Measurements from ENCODE around the gene KLF15.

Gene KLF15

DNA sequence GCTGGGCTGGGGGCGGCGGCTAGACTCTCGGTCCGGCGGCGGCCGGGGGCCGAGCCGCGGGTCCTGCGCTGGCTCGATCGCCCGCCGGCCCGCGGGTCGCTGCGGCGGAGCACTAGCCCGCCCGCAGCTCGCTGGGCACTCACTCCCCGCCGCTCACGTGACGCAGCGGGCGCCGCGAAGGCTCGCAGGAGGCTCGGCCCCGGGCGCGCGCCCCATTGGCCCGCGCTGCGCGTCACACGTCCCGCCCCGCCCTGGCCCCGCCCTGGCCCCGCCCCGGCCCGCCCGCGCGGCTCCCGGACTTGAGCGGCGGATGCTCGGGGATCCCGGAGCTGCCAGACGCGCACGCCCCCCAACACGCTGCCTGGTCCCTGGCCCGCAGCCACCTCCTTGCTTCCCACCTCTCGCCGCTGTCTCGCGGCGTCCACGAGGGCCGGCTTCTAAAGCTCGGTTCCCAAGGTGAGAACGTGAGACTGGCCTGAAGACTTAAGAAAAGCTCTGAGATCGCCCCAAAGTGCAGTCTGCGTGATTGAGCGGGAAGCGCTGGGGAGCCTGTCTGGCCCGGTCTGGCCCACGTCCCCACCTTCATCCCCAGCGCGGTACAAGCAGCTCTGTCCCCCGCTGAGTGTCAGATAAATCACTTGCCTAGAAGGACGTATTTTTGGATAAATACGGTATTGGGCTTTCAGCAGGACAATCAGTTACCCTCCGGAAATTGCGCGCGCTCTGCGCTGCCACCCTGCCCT lies at the start of gene KLF15:
TSS of gene KLF15 (minus strand) at position 114 of the 743 bp plus-strand sequence. CDS start 4,486 bp downstream, outside the sequence.
- TF ChIP-seq MAX (IDR thresholded peaks at IDR 0.05; ENCODE audit: low read depth, low read length) (peak; percentile 71), CTCF (IDR thresholded peaks at IDR 0.05; ENCODE audit: low read depth, low read length) (no peak)
- DNase-seq (ENCODE audit: low read depth) = peak; percentile 85
- peak within 1 kb of the TSS; percentile 53 for H3K4me3 ChIP-seq (ENCODE audit: low read depth, low read length)

DNA sequence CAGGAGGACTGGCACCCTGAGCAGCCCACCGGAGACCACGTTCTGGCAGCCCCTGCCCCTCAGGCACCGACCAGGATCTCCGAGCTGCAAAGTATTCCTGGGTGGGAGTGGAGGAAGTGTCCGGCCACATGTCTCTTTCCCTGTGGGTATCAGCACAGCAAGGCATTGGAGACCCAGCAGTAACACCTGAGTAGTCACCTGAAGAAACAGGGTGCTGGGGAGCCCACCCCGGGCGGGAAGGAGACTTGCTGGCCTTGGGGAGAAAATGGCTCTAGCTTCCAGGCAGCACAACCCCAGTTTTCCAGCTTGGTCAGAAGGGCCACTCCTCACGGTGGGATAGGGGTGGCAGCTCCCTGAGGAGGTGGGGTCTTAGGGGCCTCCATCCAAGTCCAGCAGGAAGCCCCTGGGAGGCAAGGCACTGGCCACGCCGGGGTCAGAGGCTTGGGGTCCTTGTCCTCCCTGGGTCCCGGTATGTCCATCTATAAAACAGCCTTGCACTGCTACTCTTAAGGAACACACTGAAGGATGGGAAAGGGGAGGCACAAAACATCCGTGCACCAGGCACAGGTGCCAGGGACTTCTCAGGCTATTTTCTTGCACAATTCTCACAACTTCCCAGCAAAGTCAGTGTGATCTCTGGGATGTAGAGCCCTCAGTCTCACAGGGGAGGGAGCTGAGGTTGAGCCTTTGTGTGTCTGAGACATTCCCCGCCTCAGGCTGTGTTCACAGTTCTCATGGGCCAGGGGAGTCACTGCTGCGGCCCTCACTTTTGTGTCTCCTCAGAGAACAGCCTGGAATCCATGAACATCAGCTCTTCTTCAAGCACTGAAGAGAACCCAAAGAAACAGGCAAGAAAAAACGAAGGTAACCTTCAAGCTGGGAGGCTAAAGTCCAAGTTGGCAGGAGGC lies 49.4 kb upstream of the KLF15 start:
- DNase-seq (ENCODE audit: low read depth) = no peak
- no peak overlapping the region for H3K4me3 ChIP-seq (ENCODE audit: low read depth, low read length)
- TF ChIP-seq POLR2A (IDR thresholded peaks at IDR 0.05; ENCODE audit: extremely low read depth, insufficient read length) = no peak
- TF ChIP-seq CTCF (IDR thresholded peaks at IDR 0.05; ENCODE audit: low read depth, low read length) = no peak

DNA sequence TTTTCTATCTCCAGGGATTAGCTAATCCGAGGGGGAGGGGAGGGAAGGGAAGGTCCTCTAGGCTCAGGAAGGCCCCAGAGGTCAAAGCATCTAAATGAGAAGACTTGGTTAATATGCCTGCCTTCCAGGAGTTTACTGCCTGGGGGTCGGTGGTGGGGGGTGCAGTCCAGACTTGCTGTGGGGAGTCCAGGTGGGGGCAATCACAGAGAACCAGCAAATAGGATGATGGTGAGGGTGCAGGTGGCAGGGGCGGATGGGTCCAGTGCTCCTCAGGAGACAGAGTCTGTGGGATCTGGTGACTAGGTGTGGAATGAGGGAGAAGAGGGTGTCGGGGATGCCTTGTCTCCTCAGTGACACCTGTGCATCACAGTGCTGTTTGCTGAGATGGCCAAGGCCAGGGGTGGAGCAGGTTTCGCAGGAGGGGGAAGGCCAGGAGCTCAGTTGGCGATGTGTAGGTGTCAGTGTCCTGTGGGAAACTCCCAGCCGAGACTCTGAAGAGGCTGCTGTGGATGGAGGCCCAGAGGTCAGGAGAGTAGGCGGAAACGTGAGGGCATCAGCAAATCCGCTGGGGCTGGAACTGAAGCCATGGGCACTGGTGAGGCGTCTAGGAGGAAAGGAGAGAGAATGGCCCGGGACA lies 45.6 kb upstream of the KLF15 start:
- TF ChIP-seq MYC (IDR thresholded peaks at IDR 0.05; ENCODE audit: low read depth, low read length) (no peak), CTCF (IDR thresholded peaks at IDR 0.05; ENCODE audit: low read depth, low read length) (no peak), POLR2A (IDR thresholded peaks at IDR 0.05; ENCODE audit: extremely low read depth, insufficient read length) (no peak), MAX (IDR thresholded peaks at IDR 0.05; ENCODE audit: low read depth, low read length) (no peak)
- no peak for DNase-seq (ENCODE audit: low read depth)
- H3K4me3 ChIP-seq (ENCODE audit: low read depth, low read length) = no peak overlapping the region

DNA sequence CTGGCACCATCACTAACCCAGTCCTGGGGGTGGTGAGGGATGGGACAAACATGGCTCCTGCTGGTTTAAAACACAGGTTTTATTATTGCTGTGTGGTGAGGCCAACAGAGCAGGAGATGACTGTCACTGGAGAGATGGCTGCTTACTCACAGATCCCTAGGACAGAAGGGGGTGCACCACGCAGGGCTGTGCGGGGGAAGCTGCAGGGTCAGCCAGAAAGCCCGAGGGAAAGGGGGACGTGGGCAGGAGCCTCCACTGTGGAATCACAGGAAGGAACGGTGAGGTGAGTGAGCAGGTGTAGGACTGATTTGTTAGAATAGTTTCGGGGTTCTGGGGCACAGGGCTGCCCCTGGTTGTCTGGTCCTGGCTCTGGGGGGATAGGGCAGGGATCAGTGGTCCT lies 45.0 kb upstream of the KLF15 start:
- no peak for TF ChIP-seq CTCF (IDR thresholded peaks at IDR 0.05; ENCODE audit: low read depth, low read length)
- TF ChIP-seq MYC (IDR thresholded peaks at IDR 0.05; ENCODE audit: low read depth, low read length) = no peak
- TF ChIP-seq MAX (IDR thresholded peaks at IDR 0.05; ENCODE audit: low read depth, low read length) = no peak
- TF ChIP-seq POLR2A (IDR thresholded peaks at IDR 0.05; ENCODE audit: extremely low read depth, insufficient read length) = no peak

GRCh38 chr3:126401611-126402160 lies 44.5 kb upstream of the KLF15 start:
- DNase-seq (ENCODE audit: low read depth) = no peak
- H3K4me3 ChIP-seq (ENCODE audit: low read depth, low read length) = no peak overlapping the region
- TF ChIP-seq POLR2A (IDR thresholded peaks at IDR 0.05; ENCODE audit: extremely low read depth, insufficient read length) (no peak), CTCF (IDR thresholded peaks at IDR 0.05; ENCODE audit: low read depth, low read length) (no peak), MAX (IDR thresholded peaks at IDR 0.05; ENCODE audit: low read depth, low read length) (no peak), MYC (IDR thresholded peaks at IDR 0.05; ENCODE audit: low read depth, low read length) (no peak)

More for the DNA sequence above, 45.0 kb upstream of the KLF15 start:
- H3K4me3 ChIP-seq (ENCODE audit: low read depth, low read length) = no peak overlapping the region
- no peak for DNase-seq (ENCODE audit: low read depth)

Measured in NB4 (cell line).